ENCODE data around the gene TMEM132D.

The TMEM132D gene

DNA sequence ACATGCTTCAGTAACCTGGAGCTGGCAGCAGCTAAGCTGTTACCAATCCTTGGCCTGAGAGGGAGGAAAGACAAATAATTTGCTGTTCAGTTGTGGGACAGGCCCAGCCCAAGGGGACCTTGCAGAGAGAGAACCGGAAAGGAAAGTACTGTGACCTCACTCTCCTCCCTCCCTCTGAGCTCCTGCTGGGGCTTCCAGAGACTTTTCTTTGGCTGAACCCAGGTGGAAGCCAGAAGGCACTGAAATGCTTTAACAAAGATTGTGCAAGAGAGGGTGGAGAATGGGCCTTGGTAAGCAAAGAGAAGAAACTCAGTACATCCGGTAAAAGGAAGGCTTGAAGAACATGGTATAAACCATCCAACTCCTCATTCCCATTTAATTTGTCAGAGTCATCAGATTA, 593.5 kb downstream of the TMEM132D start:
- TF ChIP-seq, protein P1, sequence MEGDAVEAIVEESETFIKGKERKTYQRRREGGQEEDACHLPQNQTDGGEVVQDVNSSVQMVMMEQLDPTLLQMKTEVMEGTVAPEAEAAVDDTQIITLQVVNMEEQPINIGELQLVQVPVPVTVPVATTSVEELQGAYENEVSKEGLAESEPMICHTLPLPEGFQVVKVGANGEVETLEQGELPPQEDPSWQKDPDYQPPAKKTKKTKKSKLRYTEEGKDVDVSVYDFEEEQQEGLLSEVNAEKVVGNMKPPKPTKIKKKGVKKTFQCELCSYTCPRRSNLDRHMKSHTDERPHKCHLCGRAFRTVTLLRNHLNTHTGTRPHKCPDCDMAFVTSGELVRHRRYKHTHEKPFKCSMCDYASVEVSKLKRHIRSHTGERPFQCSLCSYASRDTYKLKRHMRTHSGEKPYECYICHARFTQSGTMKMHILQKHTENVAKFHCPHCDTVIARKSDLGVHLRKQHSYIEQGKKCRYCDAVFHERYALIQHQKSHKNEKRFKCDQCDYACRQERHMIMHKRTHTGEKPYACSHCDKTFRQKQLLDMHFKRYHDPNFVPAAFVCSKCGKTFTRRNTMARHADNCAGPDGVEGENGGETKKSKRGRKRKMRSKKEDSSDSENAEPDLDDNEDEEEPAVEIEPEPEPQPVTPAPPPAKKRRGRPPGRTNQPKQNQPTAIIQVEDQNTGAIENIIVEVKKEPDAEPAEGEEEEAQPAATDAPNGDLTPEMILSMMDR (IDR thresholded peaks at IDR 0.05; ENCODE audit: unreplicated experiment in 3 of 3): no peak
- Mint-ChIP-seq H3K27me3 (ENCODE audit: low read depth) (no peaks in the 10 kb centered on the region), H3K9me3 (peaks cover 5% of the 10 kb centered on the region)

DNA sequence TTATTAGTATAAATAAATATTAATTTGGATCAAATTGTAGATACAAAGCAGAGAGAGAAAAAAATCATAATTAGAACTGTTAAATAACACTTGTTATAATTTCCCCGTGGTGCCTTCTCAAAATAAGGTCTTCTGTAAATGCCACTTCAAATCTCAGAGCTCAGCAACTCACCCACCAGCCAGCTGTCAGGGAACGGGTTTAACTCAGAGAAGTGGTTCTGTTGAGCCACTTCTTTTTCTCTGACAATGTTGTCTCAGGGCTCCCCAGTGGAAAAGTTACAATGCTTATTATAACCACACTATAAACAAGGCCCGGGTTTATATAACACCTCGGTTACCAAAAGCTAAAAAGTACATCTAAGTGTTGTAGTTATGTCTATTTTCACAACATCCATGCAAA, 598.0 kb downstream of the TMEM132D start:
- Mint-ChIP-seq H3K27me3 (ENCODE audit: low read depth) (peaks cover 4% of the 10 kb centered on the region), H3K27ac (no peak overlapping the region), H3K4me3 (no peak overlapping the region), H3K4me1 (no peaks in the 10 kb centered on the region), H3K36me3 (ENCODE audit: low read depth) (no peaks in the 10 kb centered on the region), H3K9me3 (peaks cover 4% of the 10 kb centered on the region)
- TF ChIP-seq, protein P1 (IDR thresholded peaks at IDR 0.05; ENCODE audit: unreplicated experiment in 3 of 3): no peak

More for the DNA sequence above, 593.5 kb downstream of the TMEM132D start:
- H3K36me3 Mint-ChIP-seq (ENCODE audit: low read depth): no peaks in the 10 kb centered on the region
- no peak overlapping the region for H3K27ac Mint-ChIP-seq
- no peaks in the 10 kb centered on the region for H3K4me1 Mint-ChIP-seq
- H3K4me3 Mint-ChIP-seq: no peak overlapping the region

DNA sequence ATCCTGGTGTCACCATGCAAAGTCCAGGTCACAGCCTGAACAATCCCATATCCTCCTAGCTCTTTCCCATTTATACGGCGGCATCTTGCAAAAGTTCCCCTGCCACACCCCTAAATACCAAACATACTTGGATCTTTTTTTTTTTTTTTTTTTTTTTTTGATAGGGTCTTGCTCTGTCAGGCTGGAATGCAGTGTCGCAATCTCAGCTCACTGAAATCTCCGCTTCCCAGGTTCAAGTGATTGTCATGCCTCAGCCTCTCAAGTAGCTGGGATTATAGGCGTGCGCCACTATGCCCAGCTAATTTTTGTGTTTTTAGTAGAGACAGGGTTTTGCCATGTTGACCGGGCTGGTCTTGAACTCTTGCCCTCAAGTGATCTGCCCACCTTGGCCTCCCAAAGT, 599.3 kb downstream of the TMEM132D start:
- Mint-ChIP-seq H3K4me1 (no peaks in the 10 kb centered on the region), H3K4me3 (no peak overlapping the region), H3K9me3 (peaks cover 4% of the 10 kb centered on the region), H3K27me3 (ENCODE audit: low read depth) (peaks cover 4% of the 10 kb centered on the region), H3K36me3 (ENCODE audit: low read depth) (no peaks in the 10 kb centered on the region), H3K27ac (no peak overlapping the region)
- TF ChIP-seq, protein P1 (IDR thresholded peaks at IDR 0.05; ENCODE audit: unreplicated experiment in 3 of 3): no peak

DNA sequence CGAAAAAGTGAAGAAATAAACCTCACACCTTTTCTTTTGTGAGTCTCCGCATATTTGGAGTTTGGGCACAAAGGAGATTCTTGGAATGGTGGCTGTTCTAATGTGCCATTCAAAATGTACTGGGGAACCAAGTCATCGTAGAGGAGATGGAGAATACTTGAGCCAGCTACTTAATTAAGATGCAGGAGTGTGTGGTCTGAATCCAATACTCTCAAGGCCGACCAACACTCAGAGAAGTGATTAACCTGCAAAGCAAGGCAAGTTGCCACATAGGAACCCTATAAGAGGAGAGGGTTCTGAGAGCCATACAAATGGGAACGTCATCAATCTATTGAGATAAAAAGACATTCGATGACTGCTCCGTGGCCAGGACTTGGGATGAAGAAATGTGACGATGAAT, 603.8 kb downstream of the TMEM132D start:
- peaks cover 4% of the 10 kb centered on the region for H3K9me3 Mint-ChIP-seq
- no peaks in the 10 kb centered on the region for H3K4me1 Mint-ChIP-seq

DNA sequence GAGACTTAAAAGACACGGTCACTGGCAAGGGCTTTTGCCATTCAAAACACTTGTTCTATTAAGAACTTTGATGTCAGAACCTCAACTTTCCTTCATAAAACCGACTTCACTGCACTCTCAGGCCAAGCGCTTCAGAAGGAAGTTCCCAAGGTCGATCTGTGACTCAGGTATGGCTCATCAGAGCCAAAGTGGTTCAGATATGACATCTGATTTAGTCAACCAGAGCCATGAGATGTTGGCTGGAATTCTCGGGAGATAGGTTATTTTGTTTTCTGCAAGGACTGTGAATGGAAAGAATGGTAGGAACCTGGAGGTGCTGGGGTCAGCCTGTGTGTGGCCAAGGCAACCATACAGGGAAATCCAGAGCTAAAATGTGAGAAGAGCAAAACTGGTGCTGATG, 604.9 kb downstream of the TMEM132D start:
- H3K9me3 Mint-ChIP-seq: no peaks in the 10 kb centered on the region
- no peak overlapping the region for H3K27ac Mint-ChIP-seq
- no peaks in the 10 kb centered on the region for H3K36me3 Mint-ChIP-seq (ENCODE audit: low read depth)
- H3K4me3 Mint-ChIP-seq: no peak overlapping the region
- TF ChIP-seq, protein P1 (IDR thresholded peaks at IDR 0.05; ENCODE audit: unreplicated experiment in 3 of 3): no peak
- no peaks in the 10 kb centered on the region for H3K4me1 Mint-ChIP-seq
- no peaks in the 10 kb centered on the region for H3K27me3 Mint-ChIP-seq (ENCODE audit: low read depth)

More for the DNA sequence above, 603.8 kb downstream of the TMEM132D start:
- TF ChIP-seq, protein P1 (IDR thresholded peaks at IDR 0.05; ENCODE audit: unreplicated experiment in 3 of 3): no peak
- Mint-ChIP-seq H3K4me3 (no peak overlapping the region), H3K27ac (no peak overlapping the region), H3K27me3 (ENCODE audit: low read depth) (peaks cover 4% of the 10 kb centered on the region), H3K36me3 (ENCODE audit: low read depth) (no peaks in the 10 kb centered on the region)

DNA sequence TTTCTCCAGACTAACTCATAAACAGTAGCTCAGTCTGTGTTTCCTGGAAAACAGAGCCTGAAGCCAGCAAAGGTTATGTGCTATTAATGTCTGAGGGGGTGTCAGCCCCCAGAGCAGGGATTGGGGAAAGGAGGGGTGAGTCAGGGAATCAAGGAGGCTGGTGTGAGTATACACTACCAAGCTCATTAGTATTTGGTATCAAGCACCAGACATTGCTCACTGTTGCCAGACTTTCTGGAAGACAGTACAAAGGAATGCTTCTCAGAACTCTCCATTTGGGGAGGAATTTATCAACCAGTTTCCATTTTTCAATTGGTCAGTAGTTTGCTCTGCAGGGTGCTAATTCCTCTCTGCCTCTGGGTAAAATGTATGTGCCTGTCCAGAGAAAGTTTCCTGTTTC, 607.2 kb downstream of the TMEM132D start:
- Mint-ChIP-seq H3K4me3 (no peak overlapping the region), H3K36me3 (ENCODE audit: low read depth) (no peaks in the 10 kb centered on the region), H3K4me1 (no peaks in the 10 kb centered on the region), H3K27ac (no peak overlapping the region), H3K27me3 (ENCODE audit: low read depth) (peaks cover 6% of the 10 kb centered on the region), H3K9me3 (no peaks in the 10 kb centered on the region)
- TF ChIP-seq, protein P1 (IDR thresholded peaks at IDR 0.05; ENCODE audit: unreplicated experiment in 3 of 3): no peak

Measured in nephron (organoid).